Neural progenitor cell (in vitro differentiated cells): ENCODE data around the gene TWIST1. TPM values are rescaled to one million over a fixed set of nuclear protein-coding genes. Genes with fewer than 3 reads are reported as not detected.

Experiments
- DNase-seq: peaks from one replicate; pipeline ENCODE4 v3.0.0-alpha.2; 2016; ENCODE audit warnings: low spot score
- H2AFZ ChIP-seq: fragments of 200-600 bp; sonication (generic); replicated peaks from 2 replicates; pipeline ENCODE4 v1.6.1; 2016; ENCODE audit warnings: antibody characterized with exemption
- H3F3A ChIP-seq: fragments of 200-600 bp; sonication (generic); 2 replicates; pipeline ENCODE4 v1.6.1; 2016; ENCODE audit warnings: antibody characterized with exemption, low read depth
- H3K27ac ChIP-seq: fragments of 200-600 bp; sonication (generic); 2 replicates; pipeline ENCODE4 v1.5.1; 2016; ENCODE audit warnings: mild to moderate bottlenecking
- H3K27me3 ChIP-seq: fragments of 200-600 bp; sonication (generic); 2 replicates; pipeline ENCODE4 v1.6.1; 2016; ENCODE audit warnings: mild to moderate bottlenecking, moderate library complexity
- H3K36me3 ChIP-seq: fragments of 200-600 bp; sonication (generic); 2 replicates; pipeline ENCODE4 v1.5.1; 2016
- H3K4me1 ChIP-seq: fragments of 200-600 bp; sonication (generic); 2 replicates; pipeline ENCODE4 v1.6.1; 2016; ENCODE audit warnings: mixed run types
- H3K4me2 ChIP-seq: fragments of 200-600 bp; sonication (generic); 2 replicates; pipeline ENCODE4 v1.6.1; 2016
- H3K4me3 ChIP-seq: fragments of 200-600 bp; sonication (generic); 2 replicates; pipeline ENCODE4 v1.5.1; 2016
- H3K79me2 ChIP-seq: fragments of 200-600 bp; sonication (generic); 2 replicates; pipeline ENCODE4 v1.6.1; 2016; ENCODE audit warnings: low read depth
- H3K9ac ChIP-seq: fragments of 200-600 bp; sonication (generic); 2 replicates; pipeline ENCODE4 v1.6.1; 2016
- H3K9me3 ChIP-seq: fragments of 200-600 bp; sonication (generic); 2 replicates; pipeline ENCODE4 v1.5.1; 2016; ENCODE audit warnings: low read depth
- H4K20me1 ChIP-seq: fragments of 200-600 bp; sonication (generic); 2 replicates; pipeline ENCODE4 v1.6.1; 2016; ENCODE audit warnings: low read depth
- H3K27ac Mint-ChIP-seq: 3 replicates; pipeline ENCODE4 v1.8.0; 2021; ENCODE audit warnings: mixed read lengths
- H3K27me3 Mint-ChIP-seq: 2 replicates; pipeline ENCODE4 v1.8.0; 2022; ENCODE audit warnings: low read depth, mild to moderate bottlenecking, inconsistent platforms, moderate library complexity, mixed read lengths; ENCODE audit not compliant: insufficient read depth
- H3K36me3 Mint-ChIP-seq: 3 replicates; pipeline ENCODE4 v1.8.0; 2021; ENCODE audit warnings: mixed read lengths
- H3K4me1 Mint-ChIP-seq: 3 replicates; pipeline ENCODE4 v1.8.0; 2021; ENCODE audit warnings: mixed read lengths
- H3K4me3 Mint-ChIP-seq: 3 replicates; pipeline ENCODE4 v1.8.0; 2021; ENCODE audit warnings: mild to moderate bottlenecking, moderate library complexity, mixed read lengths
- H3K9me3 Mint-ChIP-seq: 3 replicates; pipeline ENCODE4 v1.8.0; 2020; ENCODE audit warnings: mixed read lengths
- EZH2 ChIP-seq: fragments of 200-600 bp; sonication (generic); IDR thresholded peaks from 2 replicates; pipeline ENCODE4 v1.6.1; 2017; ENCODE audit warnings: antibody characterized with exemption, mild to moderate bottlenecking, moderate library complexity
- EZH2phosphoT487 ChIP-seq: fragments of 200-600 bp; sonication (generic); IDR thresholded peaks from 2 replicates; pipeline ENCODE4 v1.6.1; 2017; ENCODE audit warnings: antibody characterized with exemption
- total RNA-seq: library from RNA; depleted of rRNA; stranded (reverse); fragments of >200 nt; gene quantifications from 2 replicates; pipeline ENCODE4 v1.2.3, GENCODE V29; 2015; ENCODE audit warnings: low replicate concordance
- TF ChIP-seq, protein P1 (sequence below): fragments of 200-600 bp; sonication (generic); IDR thresholded peaks from 2 replicates; pipeline ENCODE4 v1.5.1; 2017; ENCODE audit warnings: antibody characterized with exemption, mild to moderate bottlenecking

The TWIST1 gene
- total RNA-seq, 1 donor from 2014 or later = not detected

- TF ChIP-seq EZH2phosphoT487 (no peak), EZH2 (no peak)
- TF ChIP-seq, protein P1, sequence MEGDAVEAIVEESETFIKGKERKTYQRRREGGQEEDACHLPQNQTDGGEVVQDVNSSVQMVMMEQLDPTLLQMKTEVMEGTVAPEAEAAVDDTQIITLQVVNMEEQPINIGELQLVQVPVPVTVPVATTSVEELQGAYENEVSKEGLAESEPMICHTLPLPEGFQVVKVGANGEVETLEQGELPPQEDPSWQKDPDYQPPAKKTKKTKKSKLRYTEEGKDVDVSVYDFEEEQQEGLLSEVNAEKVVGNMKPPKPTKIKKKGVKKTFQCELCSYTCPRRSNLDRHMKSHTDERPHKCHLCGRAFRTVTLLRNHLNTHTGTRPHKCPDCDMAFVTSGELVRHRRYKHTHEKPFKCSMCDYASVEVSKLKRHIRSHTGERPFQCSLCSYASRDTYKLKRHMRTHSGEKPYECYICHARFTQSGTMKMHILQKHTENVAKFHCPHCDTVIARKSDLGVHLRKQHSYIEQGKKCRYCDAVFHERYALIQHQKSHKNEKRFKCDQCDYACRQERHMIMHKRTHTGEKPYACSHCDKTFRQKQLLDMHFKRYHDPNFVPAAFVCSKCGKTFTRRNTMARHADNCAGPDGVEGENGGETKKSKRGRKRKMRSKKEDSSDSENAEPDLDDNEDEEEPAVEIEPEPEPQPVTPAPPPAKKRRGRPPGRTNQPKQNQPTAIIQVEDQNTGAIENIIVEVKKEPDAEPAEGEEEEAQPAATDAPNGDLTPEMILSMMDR = no peak
- Histone ChIP-seq H3K27me3 (no peaks in the 10 kb centered on the region), H2AFZ (no peak overlapping the region), H3K79me2 (no peaks in the 10 kb centered on the region), H3K36me3 (no peaks in the 10 kb centered on the region), H4K20me1 (no peaks in the 10 kb centered on the region), H3K4me3 (no peak overlapping the region), H3K27ac (no peak overlapping the region), H3K4me2 (no peak overlapping the region), H3K9me3 (no peaks in the 10 kb centered on the region), H3K4me1 (peaks cover 4% of the 10 kb centered on the region), H3K9ac (no peak overlapping the region), H3F3A (no peaks in the 10 kb centered on the region)
- no peaks in the 10 kb centered on the region for H3K4me1 Mint-ChIP-seq
- H3K9me3 Mint-ChIP-seq = peaks cover 1% of the 10 kb centered on the region
- no peak overlapping the region for H3K4me3 Mint-ChIP-seq
- H3K36me3 Mint-ChIP-seq = no peaks in the 10 kb centered on the region
- DNase-seq = no peak
- H3K27ac Mint-ChIP-seq = no peak overlapping the region
- H3K27me3 Mint-ChIP-seq = no peaks in the 10 kb centered on the region
Measured at GRCh38 chr7:19080093-19080492, 37.3 kb downstream of the TWIST1 start.

DNA sequence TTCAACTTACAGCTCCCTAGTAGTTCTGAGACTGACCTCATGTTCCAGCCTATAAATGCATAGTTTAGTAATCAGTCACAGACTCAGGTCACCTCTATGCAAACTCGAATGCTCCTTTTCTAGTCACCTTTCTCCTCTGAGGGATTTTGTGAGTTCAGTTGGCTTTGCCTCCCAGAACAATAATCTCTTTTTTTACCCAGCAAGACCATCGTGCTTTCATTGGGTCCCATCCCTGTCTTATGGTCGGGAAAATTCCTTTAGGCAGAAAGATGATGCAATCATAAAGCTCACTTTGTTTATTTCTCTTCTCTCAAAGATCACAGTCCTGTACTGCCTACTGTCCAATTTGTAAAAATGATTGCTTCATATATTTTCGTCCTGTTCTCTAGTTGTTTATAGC is 38.4 kb downstream of the TWIST1 start:
- Histone ChIP-seq H2AFZ (no peak overlapping the region), H3K36me3 (no peaks in the 10 kb centered on the region), H3K79me2 (no peaks in the 10 kb centered on the region), H3K27me3 (no peaks in the 10 kb centered on the region), H3F3A (no peaks in the 10 kb centered on the region), H3K4me2 (no peak overlapping the region), H3K9me3 (no peaks in the 10 kb centered on the region), H4K20me1 (no peaks in the 10 kb centered on the region), H3K4me1 (peaks cover 4% of the 10 kb centered on the region), H3K9ac (no peak overlapping the region), H3K27ac (no peak overlapping the region), H3K4me3 (no peak overlapping the region)
- DNase-seq = no peak
- H3K4me1 Mint-ChIP-seq = no peaks in the 10 kb centered on the region
- TF ChIP-seq, protein P1 = no peak
- TF ChIP-seq EZH2phosphoT487 = no peak
- no peak for TF ChIP-seq EZH2
- no peak overlapping the region for H3K27ac Mint-ChIP-seq
- no peak overlapping the region for H3K4me3 Mint-ChIP-seq
- no peaks in the 10 kb centered on the region for H3K36me3 Mint-ChIP-seq
- no peaks in the 10 kb centered on the region for H3K27me3 Mint-ChIP-seq
- H3K9me3 Mint-ChIP-seq = peaks cover 1% of the 10 kb centered on the region

DNA sequence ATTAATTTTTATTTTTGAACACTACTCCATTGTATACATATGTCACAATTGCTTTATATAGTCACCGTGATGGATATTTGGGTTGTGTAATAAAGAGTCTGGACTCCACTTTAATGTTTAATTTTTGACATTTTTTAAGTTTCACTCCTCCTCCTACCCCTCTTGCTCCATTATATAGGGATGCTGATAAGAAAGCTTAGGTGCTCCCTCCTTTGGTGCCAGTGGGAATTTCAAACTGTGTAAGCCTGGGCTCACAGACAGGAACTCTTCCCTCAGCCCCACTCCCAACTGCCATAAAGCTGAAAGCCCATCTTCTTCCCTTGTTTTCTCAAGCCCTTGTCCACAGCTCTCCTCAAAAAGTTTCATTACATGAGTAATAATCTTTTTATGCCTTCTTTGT is 47.6 kb downstream of the TWIST1 start:
- H3K36me3 Mint-ChIP-seq = no peaks in the 10 kb centered on the region
- H3K9me3 Mint-ChIP-seq = no peaks in the 10 kb centered on the region
- no peak overlapping the region for H2AFZ ChIP-seq
- H3K4me3 Mint-ChIP-seq = no peak overlapping the region
- no peaks in the 10 kb centered on the region for H3K9me3 ChIP-seq
- H3K27me3 ChIP-seq = no peaks in the 10 kb centered on the region
- no peaks in the 10 kb centered on the region for H3K4me1 ChIP-seq
- H3F3A ChIP-seq = no peaks in the 10 kb centered on the region
- no peak for TF ChIP-seq EZH2phosphoT487
- TF ChIP-seq, protein P1 = peak; percentile 51
- no peak overlapping the region for H3K9ac ChIP-seq
- no peaks in the 10 kb centered on the region for H3K27me3 Mint-ChIP-seq
- H3K4me2 ChIP-seq = no peak overlapping the region
- no peak overlapping the region for H3K4me3 ChIP-seq
- no peaks in the 10 kb centered on the region for H3K36me3 ChIP-seq
- no peaks in the 10 kb centered on the region for H3K4me1 Mint-ChIP-seq
- no peaks in the 10 kb centered on the region for H4K20me1 ChIP-seq
- H3K27ac ChIP-seq = no peak overlapping the region
- H3K27ac Mint-ChIP-seq = no peak overlapping the region
- H3K79me2 ChIP-seq = no peaks in the 10 kb centered on the region
- peak; percentile 52 for DNase-seq

- no peaks in the 10 kb centered on the region for H3K79me2 ChIP-seq
Measured at GRCh38 chr7:19066170-19066569, 51.3 kb downstream of the TWIST1 start.

More at GRCh38 chr7:19066170-19066569, 51.3 kb downstream of the TWIST1 start:
- no peaks in the 10 kb centered on the region for H3K9me3 Mint-ChIP-seq
- Histone ChIP-seq H3K4me2 (no peak overlapping the region), H3F3A (no peaks in the 10 kb centered on the region), H3K4me1 (no peaks in the 10 kb centered on the region), H3K27ac (no peak overlapping the region), H3K9ac (no peak overlapping the region), H3K9me3 (no peaks in the 10 kb centered on the region), H4K20me1 (no peaks in the 10 kb centered on the region), H3K36me3 (no peaks in the 10 kb centered on the region), H2AFZ (no peak overlapping the region), H3K4me3 (no peak overlapping the region), H3K27me3 (no peaks in the 10 kb centered on the region)
- H3K4me3 Mint-ChIP-seq = no peak overlapping the region
- no peak for DNase-seq
- TF ChIP-seq EZH2 = no peak
- no peak for TF ChIP-seq EZH2phosphoT487
- TF ChIP-seq, protein P1 = no peak
- H3K4me1 Mint-ChIP-seq = no peaks in the 10 kb centered on the region
- H3K27me3 Mint-ChIP-seq = no peaks in the 10 kb centered on the region
- H3K27ac Mint-ChIP-seq = no peak overlapping the region
- H3K36me3 Mint-ChIP-seq = no peaks in the 10 kb centered on the region
